Fibroblast of the aortic adventitia (primary cell): ENCODE results near the gene SPATS1. TPM values are rescaled to one million over a fixed set of nuclear protein-coding genes. Genes with fewer than 3 reads are reported as not detected.

Experiments
- DNase-seq: peaks from one replicate; pipeline ENCODE4 v3.0.0-alpha.2; 2010; ENCODE audit warnings: low read depth
- H3K4me3 ChIP-seq: 2 replicates; pipeline ENCODE4 v1.5.1; 2011; ENCODE audit warnings: low read depth, mild to moderate bottlenecking, control low read depth, low read length, moderate library complexity
- CTCF ChIP-seq: IDR thresholded peaks from 2 replicates; pipeline ENCODE4 v1.5.1; 2011; ENCODE audit warnings: mild to moderate bottlenecking, low read length, control low read depth, inconsistent platforms; ENCODE audit not compliant: insufficient read depth
- total RNA-seq: library from RNA; depleted of rRNA; stranded (reverse); fragments of >200 nt; gene quantifications from 2 replicates; pipeline ENCODE4 v1.2.3, GENCODE V29; 2012; ENCODE audit warnings: low replicate concordance

Gene SPATS1
- total RNA-seq, 1 donor: not detected

- no peak overlapping the region for H3K4me3 ChIP-seq
- no peak for DNase-seq
- TF ChIP-seq CTCF: no peak
Observed at GRCh38 chr6:44333273-44333919, 9.1 kb upstream of the SPATS1 start.

- no peak for DNase-seq
- H3K4me3 ChIP-seq: no peak overlapping the region
- no peak for TF ChIP-seq CTCF
Observed at GRCh38 chr6:44333942-44334341, 8.5 kb upstream of the SPATS1 start.

GRCh38 chr6:44335631-44336030 lies 6.8 kb upstream of the SPATS1 start:
- no peak overlapping the region for H3K4me3 ChIP-seq
- DNase-seq: no peak
- TF ChIP-seq CTCF: no peak

- peak; percentile 82 for TF ChIP-seq CTCF
- no peak overlapping the region for H3K4me3 ChIP-seq
- peak; percentile 69 for DNase-seq
Observed at GRCh38 chr6:44338228-44339122, 4.0 kb upstream of the SPATS1 start.

GRCh38 chr6:44339301-44339700 lies 3.1 kb upstream of the SPATS1 start:
- TF ChIP-seq CTCF: no peak
- no peak for DNase-seq
- H3K4me3 ChIP-seq: no peak overlapping the region

GRCh38 chr6:44339763-44340625 lies 2.5 kb upstream of the SPATS1 start:
- TF ChIP-seq CTCF: no peak

More at GRCh38 chr6:44339763-44340625, 2.5 kb upstream of the SPATS1 start:
- H3K4me3 ChIP-seq: no peak overlapping the region
- DNase-seq: no peak
